SU-DHL-6 (cell line): Measurements from ENCODE around the gene PLXNA2.

Source experiments
- H2AFZ ChIP-seq: fragments of 200-600 bp; sonication (generic); 2 replicates; pipeline ENCODE4 v1.6.1; 2014; ENCODE audit warnings: low read depth, mild to moderate bottlenecking, moderate library complexity, mixed read lengths, antibody characterized with exemption, low read length; ENCODE audit not compliant: severe bottlenecking
- H3F3A ChIP-seq: fragments of 200-600 bp; shearing (Covaris generic); 2 replicates; pipeline ENCODE4 v1.6.0; 2016; ENCODE audit warnings: antibody characterized with exemption, mild to moderate bottlenecking; ENCODE audit not compliant: insufficient read depth
- H3K27ac ChIP-seq: fragments of 200-600 bp; sonication (generic); 2 replicates; pipeline ENCODE4 v1.5.1; 2016; ENCODE audit warnings: low read depth, mild to moderate bottlenecking, low read length, moderate library complexity, mixed read lengths
- H3K27me3 ChIP-seq: fragments of 200-600 bp; sonication (generic), shearing (Covaris generic); 2 replicates; pipeline ENCODE4 v1.6.0; 2014; ENCODE audit warnings: mild to moderate bottlenecking, low read length
- H3K36me3 ChIP-seq: fragments of 200-600 bp; sonication (generic); 2 replicates; pipeline ENCODE4 v1.6.1; 2014; ENCODE audit warnings: mild to moderate bottlenecking, low read length, mixed read lengths
- H3K4me2 ChIP-seq: fragments of 300-600, 200-600 bp; shearing (Covaris generic), sonication (generic); 2 replicates; pipeline ENCODE4 v1.6.0; 2014; ENCODE audit warnings: low read length, low read depth, mild to moderate bottlenecking; ENCODE audit not compliant: poor library complexity, severe bottlenecking
- H3K4me3 ChIP-seq: fragments of 200-600 bp; sonication (generic); 2 replicates; pipeline ENCODE4 v1.5.1; 2014; ENCODE audit warnings: antibody characterized with exemption, low read length, mild to moderate bottlenecking, mixed read lengths; ENCODE audit not compliant: insufficient read depth, poor library complexity, severe bottlenecking
- H3K79me2 ChIP-seq: fragments of 200-600 bp; sonication (generic); 2 replicates; pipeline ENCODE4 v1.6.1; 2014; ENCODE audit warnings: mild to moderate bottlenecking, low read length, moderate library complexity; ENCODE audit not compliant: insufficient read depth
- H3K9ac ChIP-seq: fragments of 200-600 bp; sonication (generic); 2 replicates; pipeline ENCODE4 v1.7.0; 2014; ENCODE audit warnings: mild to moderate bottlenecking, low read length
- H3K9me2 ChIP-seq: fragments of 200-600 bp; sonication (generic); replicated peaks from 2 replicates; pipeline ENCODE4 v1.6.1; 2014; ENCODE audit warnings: low read length; ENCODE audit not compliant: insufficient read depth
- H3K9me3 ChIP-seq: fragments of 200-600 bp; sonication (generic); 2 replicates; pipeline ENCODE4 v1.6.1; 2014; ENCODE audit warnings: low read length, mixed read lengths; ENCODE audit not compliant: insufficient read depth
- H4K20me1 ChIP-seq: fragments of 200-600 bp; sonication (generic); 2 replicates; pipeline ENCODE4 v1.6.1; 2014; ENCODE audit warnings: low read depth, mild to moderate bottlenecking, antibody characterized with exemption, low read length, moderate library complexity, mixed read lengths
- CTCF ChIP-seq: fragments of 200-600 bp; sonication (generic); IDR thresholded peaks from one replicate; pipeline ENCODE4 v1.5.1; 2017; ENCODE audit warnings: antibody characterized with exemption, mild to moderate bottlenecking, low read length, moderate library complexity; ENCODE audit not compliant: insufficient read depth, poor library complexity, severe bottlenecking
- EZH2phosphoT487 ChIP-seq: fragments of 200-600 bp; sonication (generic), shearing (Covaris generic); conservative IDR thresholded peaks from 2 replicates; pipeline ENCODE4 v1.6.1; 2018; ENCODE audit warnings: mild to moderate bottlenecking, antibody characterized with exemption, low read length, moderate library complexity, mixed read lengths

The PLXNA2 gene

GRCh38 chr1:208078752-208079151, 165.4 kb downstream of the PLXNA2 start:
- Histone ChIP-seq H3K9me2 (no peaks in the 10 kb centered on the region), H3K27me3 (0 out of 2 replicates have a peak, but pooled peaks cover 3% of the 10 kb centered on the region), H3K4me3 (no peak overlapping the region), H3K36me3 (no peaks in the 10 kb centered on the region), H3K9me3 (no peaks in the 10 kb centered on the region), H3F3A (no peaks in the 10 kb centered on the region), H3K27ac (no peak overlapping the region), H4K20me1 (no peaks in the 10 kb centered on the region), H3K4me2 (no peak overlapping the region), H3K9ac (no peak overlapping the region), H3K79me2 (no peaks in the 10 kb centered on the region), H2AFZ (no peak overlapping the region)
- no peak for TF ChIP-seq CTCF
- no peak for TF ChIP-seq EZH2phosphoT487

GRCh38 chr1:208077232-208078075, 166.7 kb downstream of the PLXNA2 start:
- Histone ChIP-seq H2AFZ (no peak overlapping the region), H3K4me2 (no peak overlapping the region)

GRCh38 chr1:208074353-208074752, 169.8 kb downstream of the PLXNA2 start:
- no peaks in the 10 kb centered on the region for H3K79me2 ChIP-seq
- H3K9ac ChIP-seq: no peak overlapping the region
- TF ChIP-seq EZH2phosphoT487: no peak
- no peak for TF ChIP-seq CTCF
- no peaks in the 10 kb centered on the region for H4K20me1 ChIP-seq
- H3F3A ChIP-seq: no peaks in the 10 kb centered on the region
- H2AFZ ChIP-seq: no peak overlapping the region
- no peaks in the 10 kb centered on the region for H3K9me3 ChIP-seq
- no peak overlapping the region for H3K4me2 ChIP-seq
- H3K4me3 ChIP-seq: no peak overlapping the region
- H3K36me3 ChIP-seq: no peaks in the 10 kb centered on the region
- no peaks in the 10 kb centered on the region for H3K9me2 ChIP-seq
- no peaks in the 10 kb centered on the region for H3K27me3 ChIP-seq
- H3K27ac ChIP-seq: no peak overlapping the region

More at GRCh38 chr1:208077232-208078075, 166.7 kb downstream of the PLXNA2 start:
- Histone ChIP-seq H3K9me3 (no peaks in the 10 kb centered on the region), H3F3A (no peaks in the 10 kb centered on the region), H3K4me3 (no peak overlapping the region), H3K79me2 (no peaks in the 10 kb centered on the region), H3K9ac (no peak overlapping the region), H3K36me3 (no peaks in the 10 kb centered on the region), H3K27me3 (0 out of 2 replicates have a peak, but pooled peaks cover 3% of the 10 kb centered on the region), H3K9me2 (no peaks in the 10 kb centered on the region), H4K20me1 (no peaks in the 10 kb centered on the region), H3K27ac (no peak overlapping the region)
- TF ChIP-seq EZH2phosphoT487 (no peak), CTCF (no peak)
